Smooth muscle cell (in vitro differentiated cells): Measurements from ENCODE around the gene SPDYE6. TPM values are rescaled to one million over a fixed set of nuclear protein-coding genes. Genes with fewer than 3 reads are reported as not detected.
"Not testable (repeated sequence)": the region's sequence is repeated elsewhere in the genome, so short reads cannot be mapped to it uniquely, and the experiment has no call there.

ENCODE experiments used
- DNase-seq: peaks from one replicate; lab custom pipeline; 2025; ENCODE audit not compliant: unreplicated experiment; lab: John Stamatoyannopoulos, UW
- H2AFZ ChIP-seq: fragments of 200-600 bp; sonication (generic); 2 replicates; pipeline ENCODE4 v1.6.0; 2016; ENCODE audit warnings: antibody characterized with exemption, low read depth, mild to moderate bottlenecking
- H3F3A ChIP-seq: fragments of 200-600 bp; sonication (generic); 2 replicates; pipeline ENCODE4 v1.6.0; 2017; ENCODE audit warnings: antibody characterized with exemption, low read depth
- H3K27ac ChIP-seq: fragments of 200-600 bp; sonication (generic); 2 replicates; pipeline ENCODE4 v1.5.1; 2016; ENCODE audit warnings: low read depth, mild to moderate bottlenecking
- H3K27me3 ChIP-seq: fragments of 200-600 bp; sonication (generic); 2 replicates; pipeline ENCODE4 v1.6.1; 2016; ENCODE audit warnings: low read depth, mild to moderate bottlenecking
- H3K36me3 ChIP-seq: fragments of 200-600 bp; sonication (generic); 2 replicates; pipeline ENCODE4 v1.5.1; 2016; ENCODE audit warnings: low read depth
- H3K4me1 ChIP-seq: fragments of 200-600 bp; sonication (generic); 2 replicates; pipeline ENCODE4 v1.5.1; 2016; ENCODE audit warnings: low read depth
- H3K4me2 ChIP-seq: fragments of 200-600 bp; sonication (generic); 2 replicates; pipeline ENCODE4 v1.6.0; 2016; ENCODE audit warnings: mild to moderate bottlenecking
- H3K4me3 ChIP-seq: fragments of 200-600 bp; sonication (generic); 2 replicates; pipeline ENCODE4 v1.5.1; 2016; ENCODE audit warnings: mild to moderate bottlenecking
- H3K79me2 ChIP-seq: fragments of 200-600 bp; sonication (generic); 2 replicates; pipeline ENCODE4 v1.6.0; 2016; ENCODE audit warnings: low read depth, mild to moderate bottlenecking
- H3K9ac ChIP-seq: fragments of 200-600 bp; sonication (generic); 2 replicates; pipeline ENCODE4 v1.6.0; 2016; ENCODE audit warnings: low read depth
- H3K9me3 ChIP-seq: fragments of 200-600 bp; sonication (generic); replicated peaks from 2 replicates; pipeline ENCODE4 v1.5.1; 2016; ENCODE audit warnings: low read depth
- H4K20me1 ChIP-seq: fragments of 200-600 bp; sonication (generic); 2 replicates; pipeline ENCODE4 v1.6.0; 2016; ENCODE audit warnings: low read depth
- WGBS: methylation state at CpG from one replicate; pipeline ENCODE4 v1.1.7; 2016; ENCODE audit warnings: low lambda C conversion rate; 5-methylcytosine and 5-hydroxymethylcytosine counted together
- polyA plus RNA-seq: library from polyadenylated mRNA; unstranded; fragments of >200 nt; fragmentation: Nextera tagmentation; extraction: Ambion mirVana; gene quantifications from 2 replicates; pipeline ENCODE4 v1.2.1, GENCODE V29; 2016
- total RNA-seq: library from RNA; depleted of rRNA; stranded (reverse); fragments of >200 nt; gene quantifications from 2 replicates; pipeline ENCODE4 v1.2.3, GENCODE V29; 2014
- TF ChIP-seq, protein P1 (sequence below): fragments of 200-600 bp; sonication (generic); IDR thresholded peaks from 2 replicates; pipeline ENCODE4 v1.5.1; 2017; ENCODE audit warnings: borderline replicate concordance, mild to moderate bottlenecking, antibody characterized with exemption; ENCODE audit not compliant: insufficient read depth, poor library complexity, severe bottlenecking

SPDYE6 gene
- total and polyA plus RNA-seq, 2 experiments from 2014 or later: not detected

DNA sequence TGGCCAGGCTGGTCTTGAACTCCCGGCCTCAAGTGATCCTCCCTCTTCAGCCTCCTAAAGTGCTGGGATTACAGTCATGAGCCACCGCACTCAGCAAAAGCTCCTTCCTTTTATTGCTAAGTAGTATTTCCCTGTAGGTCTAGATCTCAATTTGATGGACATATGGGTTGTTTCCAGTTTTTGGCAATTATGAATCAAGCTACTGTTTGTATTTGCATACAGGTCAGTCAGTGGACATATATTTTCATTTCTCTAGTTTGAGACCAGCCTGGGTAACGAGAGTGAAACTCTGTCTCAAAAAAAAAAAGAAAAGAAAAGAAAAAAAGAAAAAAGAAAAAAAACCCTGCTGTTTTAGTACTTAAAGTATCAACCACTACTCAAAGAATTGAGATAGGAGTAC, 33.6 kb upstream of the SPDYE6 start:
- Histone ChIP-seq H3K4me3 (no peak overlapping the region), H4K20me1 (peaks cover 12% of the 10 kb centered on the region), H2AFZ (no peak overlapping the region), H3K9ac (no peak overlapping the region), H3K9me3 (no peaks in the 10 kb centered on the region), H3K79me2 (no peaks in the 10 kb centered on the region), H3K4me2 (no peak overlapping the region), H3K27me3 (no peaks in the 10 kb centered on the region), H3K36me3 (no peaks in the 10 kb centered on the region), H3K4me1 (no peaks in the 10 kb centered on the region), H3K27ac (no peak overlapping the region), H3F3A (peaks cover 7% of the 10 kb centered on the region)
- TF ChIP-seq, protein P1, sequence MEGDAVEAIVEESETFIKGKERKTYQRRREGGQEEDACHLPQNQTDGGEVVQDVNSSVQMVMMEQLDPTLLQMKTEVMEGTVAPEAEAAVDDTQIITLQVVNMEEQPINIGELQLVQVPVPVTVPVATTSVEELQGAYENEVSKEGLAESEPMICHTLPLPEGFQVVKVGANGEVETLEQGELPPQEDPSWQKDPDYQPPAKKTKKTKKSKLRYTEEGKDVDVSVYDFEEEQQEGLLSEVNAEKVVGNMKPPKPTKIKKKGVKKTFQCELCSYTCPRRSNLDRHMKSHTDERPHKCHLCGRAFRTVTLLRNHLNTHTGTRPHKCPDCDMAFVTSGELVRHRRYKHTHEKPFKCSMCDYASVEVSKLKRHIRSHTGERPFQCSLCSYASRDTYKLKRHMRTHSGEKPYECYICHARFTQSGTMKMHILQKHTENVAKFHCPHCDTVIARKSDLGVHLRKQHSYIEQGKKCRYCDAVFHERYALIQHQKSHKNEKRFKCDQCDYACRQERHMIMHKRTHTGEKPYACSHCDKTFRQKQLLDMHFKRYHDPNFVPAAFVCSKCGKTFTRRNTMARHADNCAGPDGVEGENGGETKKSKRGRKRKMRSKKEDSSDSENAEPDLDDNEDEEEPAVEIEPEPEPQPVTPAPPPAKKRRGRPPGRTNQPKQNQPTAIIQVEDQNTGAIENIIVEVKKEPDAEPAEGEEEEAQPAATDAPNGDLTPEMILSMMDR: no peak
- DNase-seq: no peak
- WGBS: 98% methylated on average over 3 of the region's 3 CpGs

DNA sequence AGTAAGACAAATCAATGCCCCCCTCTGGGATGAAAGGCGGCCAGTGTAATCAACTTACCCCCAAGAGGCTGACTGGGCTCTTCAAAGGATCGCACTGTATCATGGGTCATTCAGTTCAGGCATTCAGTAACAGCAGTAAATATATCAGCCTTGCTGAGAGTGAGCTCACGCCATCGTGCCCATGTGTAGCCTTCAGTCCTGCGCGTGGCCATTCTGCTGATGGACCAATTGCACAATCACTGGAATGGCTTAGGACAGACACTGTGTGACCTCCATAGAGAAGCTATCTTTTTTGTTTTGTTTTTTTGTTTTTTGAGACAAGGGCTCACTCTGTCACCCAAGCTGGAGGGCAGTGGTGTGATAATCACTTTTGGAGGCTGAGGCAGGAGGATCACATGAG, 30.8 kb upstream of the SPDYE6 start:
- Histone ChIP-seq H4K20me1 (peaks cover 12% of the 10 kb centered on the region), H3K4me3 (no peak overlapping the region), H3K79me2 (no peaks in the 10 kb centered on the region), H3K4me2 (no peak overlapping the region), H3K36me3 (no peaks in the 10 kb centered on the region), H3K9ac (no peak overlapping the region), H2AFZ (no peak overlapping the region), H3K27ac (no peak overlapping the region), H3K27me3 (no peaks in the 10 kb centered on the region), H3F3A (no peaks in the 10 kb centered on the region), H3K4me1 (no peaks in the 10 kb centered on the region), H3K9me3 (no peaks in the 10 kb centered on the region)
- TF ChIP-seq, protein P1: no peak
- DNase-seq: no peak
- 97% methylated on average over 6 of the region's 6 CpGs for WGBS

DNA sequence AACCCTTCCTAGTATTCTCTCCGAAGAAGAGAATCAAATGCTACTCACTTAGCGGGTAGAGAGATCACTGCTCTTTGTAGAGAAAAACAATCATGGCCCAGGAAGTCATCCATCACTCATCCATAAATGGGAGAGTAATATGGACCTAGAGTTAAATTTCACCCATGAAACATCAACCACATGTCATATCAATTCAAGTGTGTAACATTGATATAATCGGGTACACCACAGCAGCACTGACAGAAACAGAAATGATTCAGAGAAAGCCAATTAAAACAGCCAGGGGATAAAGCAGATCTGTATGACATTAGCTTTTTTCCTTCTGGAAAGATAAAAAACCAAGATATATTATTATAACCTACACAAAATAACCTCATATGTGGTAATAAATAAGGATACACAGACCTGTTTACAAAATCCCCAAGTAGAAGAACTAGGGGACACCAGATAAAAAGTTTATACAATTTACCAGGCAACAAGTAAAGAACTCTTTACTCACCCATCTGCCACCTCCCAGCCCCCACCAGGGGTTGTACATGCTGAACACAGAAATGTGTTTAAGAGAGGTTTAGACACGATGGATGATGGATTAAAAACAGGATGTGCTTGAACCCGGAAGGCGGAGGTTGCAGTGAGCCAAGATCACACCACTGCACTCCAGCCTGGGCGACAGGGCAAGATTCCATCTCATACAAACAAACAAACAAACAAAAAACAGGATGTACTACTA, 25.6 kb upstream of the SPDYE6 start:
- H3K27ac ChIP-seq, H3K4me2 ChIP-seq: not testable (repeated sequence)
- WGBS: 96% methylated on average over 7 of the region's 7 CpGs

DNA sequence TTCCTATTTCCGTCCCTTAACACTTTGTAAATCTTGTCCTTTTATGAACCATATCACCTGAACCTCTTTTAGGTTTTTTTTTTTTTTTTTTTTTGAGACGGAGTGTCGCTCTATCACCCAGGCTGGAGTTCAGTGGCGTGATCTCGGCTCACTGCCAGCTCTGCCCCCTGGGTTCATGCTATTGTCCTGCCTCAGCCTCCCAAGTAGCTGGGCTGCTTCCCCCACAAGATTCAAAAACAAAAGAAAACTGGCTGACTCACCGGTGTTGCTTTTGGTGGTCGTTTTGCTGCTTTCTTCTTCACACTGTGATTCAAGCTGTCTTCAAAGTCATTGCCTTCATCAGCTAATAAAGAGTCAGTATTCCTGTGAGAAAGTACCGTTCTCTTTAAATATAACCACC, 24.6 kb upstream of the SPDYE6 start:
- WGBS: 78% methylated on average over 8 of the region's 8 CpGs
- not testable (repeated sequence) for H3K9me3 ChIP-seq, H3F3A ChIP-seq, DNase-seq, H3K4me1 ChIP-seq, H4K20me1 ChIP-seq, H3K27me3 ChIP-seq, H3K4me3 ChIP-seq, H3K27ac ChIP-seq, H2AFZ ChIP-seq, H3K79me2 ChIP-seq, H3K9ac ChIP-seq, H3K4me2 ChIP-seq
- H3K36me3 ChIP-seq: peaks cover 11% of the 10 kb centered on the region

More for the DNA sequence above, 25.6 kb upstream of the SPDYE6 start:
- H3K36me3 ChIP-seq: peaks cover 11% of the 10 kb centered on the region
- H2AFZ ChIP-seq, H3K9ac ChIP-seq, H3F3A ChIP-seq, H4K20me1 ChIP-seq, DNase-seq, H3K79me2 ChIP-seq, H3K27me3 ChIP-seq, H3K4me1 ChIP-seq, H3K4me3 ChIP-seq, H3K9me3 ChIP-seq: not testable (repeated sequence)
